ENCODE data around the gene C10orf90. TPM values are rescaled to one million over a fixed set of nuclear protein-coding genes. Genes with fewer than 3 reads are reported as not detected.

Gene C10orf90
- total RNA-seq, 1 experiment from 2014 or later: 0.67 TPM

DNA sequence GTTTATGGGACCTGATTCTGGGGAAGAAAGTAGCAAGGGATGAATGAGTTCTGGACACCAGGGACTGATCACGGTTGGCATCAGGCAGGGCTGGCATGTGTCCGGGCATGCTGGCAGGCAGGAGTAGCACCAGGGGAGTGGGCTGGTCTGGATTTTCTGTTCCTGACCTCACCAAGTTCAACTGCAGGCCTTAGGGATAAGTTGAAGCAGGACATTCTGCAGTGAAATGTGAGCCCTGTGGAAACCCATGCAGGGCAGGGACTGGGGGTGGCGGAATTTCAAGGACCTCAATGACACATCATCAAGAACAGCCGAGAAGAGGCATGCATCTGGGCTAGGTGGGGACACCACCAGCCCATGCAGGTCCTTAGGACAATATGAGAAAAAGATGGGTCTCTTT lies 202.0 kb downstream of the C10orf90 start:
- ChIA-PET POLR2A (no interaction called here), CTCF (no interaction called here)
- BruUV-seq (replicated peaks): no TSS peak
- TF ChIP-seq, protein P1, sequence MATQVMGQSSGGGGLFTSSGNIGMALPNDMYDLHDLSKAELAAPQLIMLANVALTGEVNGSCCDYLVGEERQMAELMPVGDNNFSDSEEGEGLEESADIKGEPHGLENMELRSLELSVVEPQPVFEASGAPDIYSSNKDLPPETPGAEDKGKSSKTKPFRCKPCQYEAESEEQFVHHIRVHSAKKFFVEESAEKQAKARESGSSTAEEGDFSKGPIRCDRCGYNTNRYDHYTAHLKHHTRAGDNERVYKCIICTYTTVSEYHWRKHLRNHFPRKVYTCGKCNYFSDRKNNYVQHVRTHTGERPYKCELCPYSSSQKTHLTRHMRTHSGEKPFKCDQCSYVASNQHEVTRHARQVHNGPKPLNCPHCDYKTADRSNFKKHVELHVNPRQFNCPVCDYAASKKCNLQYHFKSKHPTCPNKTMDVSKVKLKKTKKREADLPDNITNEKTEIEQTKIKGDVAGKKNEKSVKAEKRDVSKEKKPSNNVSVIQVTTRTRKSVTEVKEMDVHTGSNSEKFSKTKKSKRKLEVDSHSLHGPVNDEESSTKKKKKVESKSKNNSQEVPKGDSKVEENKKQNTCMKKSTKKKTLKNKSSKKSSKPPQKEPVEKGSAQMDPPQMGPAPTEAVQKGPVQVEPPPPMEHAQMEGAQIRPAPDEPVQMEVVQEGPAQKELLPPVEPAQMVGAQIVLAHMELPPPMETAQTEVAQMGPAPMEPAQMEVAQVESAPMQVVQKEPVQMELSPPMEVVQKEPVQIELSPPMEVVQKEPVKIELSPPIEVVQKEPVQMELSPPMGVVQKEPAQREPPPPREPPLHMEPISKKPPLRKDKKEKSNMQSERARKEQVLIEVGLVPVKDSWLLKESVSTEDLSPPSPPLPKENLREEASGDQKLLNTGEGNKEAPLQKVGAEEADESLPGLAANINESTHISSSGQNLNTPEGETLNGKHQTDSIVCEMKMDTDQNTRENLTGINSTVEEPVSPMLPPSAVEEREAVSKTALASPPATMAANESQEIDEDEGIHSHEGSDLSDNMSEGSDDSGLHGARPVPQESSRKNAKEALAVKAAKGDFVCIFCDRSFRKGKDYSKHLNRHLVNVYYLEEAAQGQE (IDR thresholded peaks at IDR 0.05; ENCODE audit: insufficient read depth in 1 of 2, low read depth in 2 of 2, low read length in 1 of 2): no peak
- TF ChIP-seq SIN3A (IDR thresholded peaks at IDR 0.05; ENCODE audit: borderline replicate concordance, insufficient read depth, low read depth, low read length) (no peak), TCF7L2 (IDR thresholded peaks at IDR 0.05; ENCODE audit: low read depth, low read length) (no peak), POLR2AphosphoS5 (IDR thresholded peaks at IDR 0.05; ENCODE audit: low read depth, low read length) (no peak)
- TF ChIP-seq, protein P2, sequence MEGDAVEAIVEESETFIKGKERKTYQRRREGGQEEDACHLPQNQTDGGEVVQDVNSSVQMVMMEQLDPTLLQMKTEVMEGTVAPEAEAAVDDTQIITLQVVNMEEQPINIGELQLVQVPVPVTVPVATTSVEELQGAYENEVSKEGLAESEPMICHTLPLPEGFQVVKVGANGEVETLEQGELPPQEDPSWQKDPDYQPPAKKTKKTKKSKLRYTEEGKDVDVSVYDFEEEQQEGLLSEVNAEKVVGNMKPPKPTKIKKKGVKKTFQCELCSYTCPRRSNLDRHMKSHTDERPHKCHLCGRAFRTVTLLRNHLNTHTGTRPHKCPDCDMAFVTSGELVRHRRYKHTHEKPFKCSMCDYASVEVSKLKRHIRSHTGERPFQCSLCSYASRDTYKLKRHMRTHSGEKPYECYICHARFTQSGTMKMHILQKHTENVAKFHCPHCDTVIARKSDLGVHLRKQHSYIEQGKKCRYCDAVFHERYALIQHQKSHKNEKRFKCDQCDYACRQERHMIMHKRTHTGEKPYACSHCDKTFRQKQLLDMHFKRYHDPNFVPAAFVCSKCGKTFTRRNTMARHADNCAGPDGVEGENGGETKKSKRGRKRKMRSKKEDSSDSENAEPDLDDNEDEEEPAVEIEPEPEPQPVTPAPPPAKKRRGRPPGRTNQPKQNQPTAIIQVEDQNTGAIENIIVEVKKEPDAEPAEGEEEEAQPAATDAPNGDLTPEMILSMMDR (IDR thresholded peaks at IDR 0.05): no peak
- H3K4me3 ChIP-seq (ENCODE audit: low read depth in 2 of 2, low read length in 2 of 2): no peak overlapping the region
- no peaks in the 10 kb centered on the region for H3K9me3 ChIP-seq (ENCODE audit: control insufficient read depth, insufficient read depth, low read depth, low read length)
- H3K27ac ChIP-seq (ENCODE audit: low read length): no peak overlapping the region
- DNase-seq (ENCODE audit: low read depth, low spot score): no peak
- no peaks in the 10 kb centered on the region for H3K36me3 ChIP-seq (ENCODE audit: control insufficient read depth, insufficient read depth, low read length)
- in situ Hi-C loops (cut with HindIII; ENCODE audit: low pct_unique_long_range_greater_than_20kb, low sequenced_read_pairs) (no loop called here), intact Hi-C loops (cut with micrococcal nuclease; ENCODE audit: unreplicated experiment) (no loop called here)
- H3K27me3 ChIP-seq (ENCODE audit: control insufficient read depth, insufficient read depth, low read length): no peaks in the 10 kb centered on the region
- no peaks in the 10 kb centered on the region for H3K4me1 ChIP-seq (ENCODE audit: control insufficient read depth, insufficient read depth, low read length)
- no peak for ATAC-seq

DNA sequence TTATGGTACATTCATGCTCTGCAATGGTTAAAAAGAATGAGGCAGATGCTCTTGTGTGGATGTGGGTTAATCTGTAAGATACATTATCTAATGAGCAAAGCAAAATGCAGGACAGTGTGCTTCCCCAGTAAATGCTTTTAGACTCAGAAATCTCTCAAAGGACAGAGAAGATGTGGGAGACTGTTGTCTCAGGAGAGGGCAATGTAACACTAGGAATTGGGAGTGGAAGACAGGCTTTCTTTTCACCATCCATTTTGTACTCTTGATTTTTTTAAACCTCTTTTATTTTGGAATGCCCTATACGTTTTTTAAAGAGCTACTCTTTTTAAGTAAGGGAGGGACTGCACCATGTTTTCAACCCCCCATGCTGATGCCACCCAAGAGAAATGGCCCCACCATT lies 204.7 kb downstream of the C10orf90 start:
- Histone ChIP-seq H3K36me3 (ENCODE audit: control insufficient read depth, insufficient read depth, low read length) (no peaks in the 10 kb centered on the region), H3K27ac (ENCODE audit: low read length) (peak overlapping the region; percentile 21; the same call in 1 of the 2 replicates), H3K4me1 (ENCODE audit: control insufficient read depth, insufficient read depth, low read length) (peaks cover 4% of the 10 kb centered on the region), H3K4me3 (ENCODE audit: low read depth in 2 of 2, low read length in 2 of 2) (no peak overlapping the region), H3K27me3 (ENCODE audit: control insufficient read depth, insufficient read depth, low read length) (no peaks in the 10 kb centered on the region), H3K9me3 (ENCODE audit: control insufficient read depth, insufficient read depth, low read depth, low read length) (no peaks in the 10 kb centered on the region)
- TF ChIP-seq POLR2AphosphoS5 (IDR thresholded peaks at IDR 0.05; ENCODE audit: low read depth, low read length) (no peak), TCF7L2 (IDR thresholded peaks at IDR 0.05; ENCODE audit: low read depth, low read length) (no peak), SIN3A (IDR thresholded peaks at IDR 0.05; ENCODE audit: borderline replicate concordance, insufficient read depth, low read depth, low read length) (no peak)
- TF ChIP-seq, protein P1 (IDR thresholded peaks at IDR 0.05; ENCODE audit: insufficient read depth in 1 of 2, low read depth in 2 of 2, low read length in 1 of 2): no peak
- TF ChIP-seq, protein P2 (IDR thresholded peaks at IDR 0.05): no peak
- ChIA-PET CTCF (no interaction called here), POLR2A (no interaction called here)
- BruUV-seq (replicated peaks): no TSS peak
- in situ Hi-C loops (cut with HindIII; ENCODE audit: low pct_unique_long_range_greater_than_20kb, low sequenced_read_pairs): no loop called here
- 0 out of 2 replicates have a peak, but pooled peaks have one; percentile 50 for ATAC-seq
- DNase-seq (ENCODE audit: low read depth, low spot score): no peak
- intact Hi-C loops (cut with micrococcal nuclease; ENCODE audit: unreplicated experiment): no loop called here
